Activated naive CD8-positive, alpha-beta T cell treated with anti-CD3 and anti-CD28 coated beads, Interleukin-2, amount 50 U/mL, for 16 hours (primary cell): ENCODE measurements around the gene QPCTL.
"Not testable (repeated sequence)": the region's sequence is repeated elsewhere in the genome, so short reads cannot be mapped to it uniquely, and the experiment has no call there.

ENCODE experiments used
- DNase-seq: peaks from one replicate; pipeline ENCODE4 v3.0.0-alpha.2; 2020; ENCODE audit warnings: low read depth, low spot score

The QPCTL gene

DNA sequence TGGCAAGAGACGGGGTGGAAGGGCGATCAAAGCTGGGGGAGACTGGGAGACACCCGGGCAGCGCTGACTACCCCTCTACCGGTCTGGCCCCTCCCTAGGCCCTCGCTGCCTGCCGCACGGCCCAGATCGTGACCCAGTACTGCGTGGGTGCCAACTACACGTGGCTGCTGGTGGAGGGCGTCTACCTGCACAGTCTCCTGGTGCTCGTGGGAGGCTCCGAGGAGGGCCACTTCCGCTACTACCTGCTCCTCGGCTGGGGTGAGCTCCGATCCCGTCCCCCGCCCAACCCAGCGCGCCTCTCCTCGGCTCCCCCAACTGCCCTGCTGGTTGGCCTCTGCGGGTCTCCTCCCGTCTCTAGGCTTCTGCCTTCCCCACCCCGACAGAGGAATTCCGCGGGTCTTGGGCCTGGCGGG is 15.6 kb upstream of the QPCTL start:
- DNase-seq: peak; percentile 21

DNA sequence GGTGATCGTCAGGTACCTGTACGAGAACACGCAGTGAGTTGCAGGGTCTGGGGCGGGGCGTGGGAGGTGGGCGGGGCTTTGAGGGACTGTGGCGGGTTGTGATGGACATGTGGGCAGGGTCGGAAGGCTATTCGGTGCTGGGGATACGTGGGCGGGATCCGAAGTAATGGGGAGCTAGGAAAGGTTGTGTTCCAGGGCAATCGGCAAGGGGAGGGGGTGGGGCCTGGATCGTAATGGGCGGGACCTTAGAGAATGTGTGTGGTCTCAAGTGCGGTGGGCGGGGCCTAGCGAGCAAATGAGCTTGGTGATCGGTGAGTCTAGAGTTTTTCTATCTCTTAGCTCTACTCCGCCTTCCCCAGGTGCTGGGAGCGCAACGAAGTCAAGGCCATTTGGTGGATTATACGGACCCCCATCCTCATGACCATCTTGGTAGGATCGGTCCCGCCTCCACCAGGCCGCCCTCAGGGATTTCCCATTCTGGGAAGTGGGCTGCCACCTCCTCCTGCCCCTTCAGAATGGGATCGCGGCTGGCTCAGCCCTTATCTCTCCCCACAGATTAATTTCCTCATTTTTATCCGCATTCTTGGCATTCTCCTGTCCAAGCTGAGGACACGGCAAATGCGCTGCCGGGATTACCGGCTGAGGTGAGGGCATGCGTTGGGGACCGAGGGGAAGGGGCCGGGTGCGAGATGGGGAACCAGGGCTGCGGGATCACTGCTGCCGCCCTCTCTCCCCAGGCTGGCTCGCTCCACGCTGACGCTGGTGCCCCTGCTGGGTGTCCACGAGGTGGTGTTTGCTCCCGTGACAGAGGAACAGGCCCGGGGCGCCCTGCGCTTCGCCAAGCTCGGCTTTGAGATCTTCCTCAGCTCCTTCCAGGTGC is 14.9 kb upstream of the QPCTL start:
- peak; percentile 71 for DNase-seq

DNA sequence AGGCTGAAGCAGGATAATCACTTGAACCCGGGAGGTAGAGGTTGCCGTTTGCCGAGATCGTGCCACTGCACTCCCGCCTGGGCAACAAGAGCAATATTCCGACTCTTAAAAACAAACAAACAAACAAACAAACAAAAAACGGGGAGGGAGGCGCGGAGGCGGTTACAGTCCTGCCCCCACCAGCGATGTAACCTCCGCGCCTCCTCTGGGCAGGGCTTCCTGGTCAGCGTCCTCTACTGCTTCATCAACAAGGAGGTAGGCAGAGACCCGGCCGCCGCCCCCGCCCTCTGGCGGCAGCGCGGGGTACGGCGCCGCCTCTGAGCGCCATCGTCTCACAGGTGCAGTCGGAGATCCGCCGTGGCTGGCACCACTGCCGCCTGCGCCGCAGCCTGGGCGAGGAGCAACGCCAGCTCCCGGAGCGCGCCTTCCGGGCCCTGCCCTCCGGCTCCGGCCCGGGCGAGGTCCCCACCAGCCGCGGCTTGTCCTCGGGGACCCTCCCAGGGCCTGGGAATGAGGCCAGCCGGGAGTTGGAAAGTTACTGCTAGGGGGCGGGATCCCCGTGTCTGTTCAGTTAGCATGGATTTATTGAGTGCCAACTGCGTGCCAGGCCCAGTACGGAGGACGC is 11.0 kb upstream of the QPCTL start:
- DNase-seq: peak; percentile 54

DNA sequence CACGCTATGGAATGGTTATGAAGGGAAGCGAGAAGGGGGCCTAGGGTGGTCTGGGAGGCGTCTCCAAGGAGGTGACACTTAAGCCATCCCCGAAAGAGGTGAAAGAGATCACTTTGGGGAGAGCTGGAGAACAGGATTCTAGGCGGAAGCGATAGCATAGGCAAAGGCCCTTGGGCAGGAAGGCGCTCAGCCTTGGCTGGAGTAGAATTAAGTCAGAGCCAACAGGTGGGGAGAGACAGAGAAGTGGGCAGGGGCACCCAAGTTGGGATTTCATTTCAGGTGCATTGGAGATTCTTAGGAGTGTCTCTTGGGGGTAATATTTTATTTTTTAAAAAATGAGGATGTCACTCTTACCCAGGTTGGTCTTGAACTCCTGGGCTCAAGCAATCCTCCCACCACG is 10.3 kb upstream of the QPCTL start:
- no peak for DNase-seq

DNA sequence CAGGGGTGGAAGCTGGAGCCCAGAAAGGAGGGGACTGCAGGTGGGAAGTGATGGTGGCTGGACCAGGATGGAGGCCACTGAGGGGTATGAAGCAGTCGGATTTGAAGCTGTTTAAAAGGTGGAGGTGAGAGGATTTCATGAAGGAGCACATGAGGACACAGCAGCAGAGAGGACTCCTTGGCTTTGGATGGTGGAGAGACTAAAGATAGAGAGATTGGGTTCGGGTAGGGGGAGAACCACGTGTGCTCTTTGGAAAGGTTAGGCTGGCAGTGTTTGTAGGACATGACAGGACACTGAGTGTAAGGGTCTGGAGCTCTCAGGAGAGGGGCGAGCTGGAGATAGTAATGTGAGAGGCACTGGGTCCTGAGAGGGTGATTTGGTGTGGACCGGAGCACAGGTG is 9.6 kb upstream of the QPCTL start:
- no peak for DNase-seq

DNA sequence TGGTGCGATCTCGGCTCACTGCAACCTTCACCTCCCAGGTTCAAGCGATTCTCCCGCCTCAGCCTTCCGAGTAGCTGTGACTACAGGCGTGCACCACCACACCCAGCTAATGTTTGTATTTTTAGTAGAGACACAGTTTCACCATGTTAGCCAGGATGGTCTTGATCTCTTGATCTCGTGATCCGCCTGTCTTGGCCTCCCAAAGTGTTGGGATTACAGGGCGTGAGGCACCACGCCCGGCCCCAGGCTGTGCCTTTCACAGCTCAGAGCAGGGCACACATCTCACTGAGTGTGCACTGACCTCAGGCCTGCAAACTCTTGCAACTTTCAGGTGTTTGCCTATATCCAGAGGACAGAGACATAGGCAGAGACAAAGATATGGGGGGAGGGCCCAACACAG is 7.4 kb upstream of the QPCTL start:
- not testable (repeated sequence) for DNase-seq

DNA sequence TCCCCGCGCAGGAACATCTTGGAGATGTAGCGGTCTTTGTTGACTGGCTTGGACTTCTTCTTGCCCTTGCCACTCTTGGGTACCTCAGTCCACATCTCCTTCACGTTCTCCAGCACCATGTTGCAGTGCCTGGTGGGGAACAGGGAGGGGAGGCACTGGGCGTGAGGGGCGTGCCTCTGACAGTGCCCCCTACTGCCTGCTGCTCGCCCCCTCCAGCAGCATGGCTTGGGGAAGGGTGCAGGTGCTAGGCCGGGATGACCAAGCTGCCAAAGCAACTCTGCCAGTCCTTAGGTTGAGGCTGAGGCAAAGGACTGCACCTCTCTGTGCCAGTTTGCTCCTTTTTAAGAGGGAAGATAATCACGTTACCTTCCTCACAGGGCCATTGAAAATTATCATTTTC is 4.9 kb upstream of the QPCTL start:
- no peak for DNase-seq

DNA sequence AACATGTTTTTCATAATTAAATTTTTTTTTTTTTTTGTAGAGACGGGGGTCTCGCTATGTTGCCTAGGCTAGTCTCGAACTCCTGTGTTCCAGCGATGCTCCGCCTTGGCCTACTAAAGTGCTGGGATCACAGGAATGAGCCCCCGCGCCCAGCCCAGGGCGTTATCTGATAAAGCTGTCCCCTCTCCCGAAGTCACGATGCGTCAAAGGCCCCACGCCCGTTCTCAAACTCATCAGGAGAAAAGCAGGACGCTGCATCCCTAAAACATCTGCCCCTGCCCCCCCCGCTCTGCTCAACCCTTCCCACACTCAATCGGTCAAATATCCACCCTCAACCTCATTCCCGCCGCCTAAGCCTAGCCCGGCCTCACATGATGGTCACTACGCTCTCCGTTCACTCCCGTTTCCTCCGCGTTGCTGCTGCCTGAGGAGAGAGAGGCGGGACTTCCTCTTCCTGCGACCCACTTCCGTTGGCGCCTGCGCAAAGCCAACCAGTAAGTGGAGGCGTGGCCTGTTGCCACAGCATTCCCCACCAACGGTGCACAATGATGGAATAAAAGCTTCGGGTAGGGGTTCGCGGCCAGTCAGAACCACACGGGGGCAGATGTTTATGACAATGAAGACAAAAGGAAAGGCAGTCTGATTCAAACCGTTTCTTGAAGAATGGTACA is 815 bp upstream of the QPCTL start, which contains the start of gene SNRPD2:
Gene SNRPD2 (minus strand): TSS at position 438 of the 671 bp plus-strand sequence. CDS start 65 bp downstream, at position 373.
- DNase-seq: peak; percentile 79

DNA sequence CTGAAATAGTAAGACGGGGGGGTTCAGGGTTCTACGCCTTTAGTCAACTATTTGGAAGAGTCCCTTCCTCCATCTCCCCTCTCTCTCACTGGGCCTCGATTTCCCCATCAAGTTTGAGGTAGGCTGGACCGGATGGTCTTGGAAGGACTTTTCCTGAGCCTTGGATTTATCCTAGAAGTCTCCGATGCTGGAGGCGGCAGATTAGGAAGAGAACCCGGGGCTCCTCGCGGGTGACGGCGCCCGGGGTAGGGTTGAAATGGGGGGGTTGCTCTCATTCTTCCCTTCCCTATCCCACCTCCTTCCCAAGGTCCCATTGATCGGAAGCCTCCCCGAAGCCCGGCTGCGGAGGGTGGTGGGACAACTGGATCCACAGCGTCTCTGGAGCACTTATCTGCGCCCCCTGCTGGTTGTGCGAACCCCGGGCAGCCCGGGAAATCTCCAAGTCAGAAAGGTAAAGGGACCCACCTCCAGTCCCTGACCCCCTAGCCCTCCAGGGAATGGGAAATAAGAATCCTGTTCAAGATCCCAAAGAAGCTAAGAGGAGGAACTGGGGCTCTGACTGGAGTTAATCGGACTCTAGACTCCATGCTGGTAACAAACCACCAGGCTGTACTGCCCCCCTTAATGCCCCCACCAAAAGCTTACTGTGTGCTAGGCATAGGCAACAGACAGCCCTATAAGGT is 781 bp downstream of the QPCTL start:
- DNase-seq: peak; percentile 65

DNA sequence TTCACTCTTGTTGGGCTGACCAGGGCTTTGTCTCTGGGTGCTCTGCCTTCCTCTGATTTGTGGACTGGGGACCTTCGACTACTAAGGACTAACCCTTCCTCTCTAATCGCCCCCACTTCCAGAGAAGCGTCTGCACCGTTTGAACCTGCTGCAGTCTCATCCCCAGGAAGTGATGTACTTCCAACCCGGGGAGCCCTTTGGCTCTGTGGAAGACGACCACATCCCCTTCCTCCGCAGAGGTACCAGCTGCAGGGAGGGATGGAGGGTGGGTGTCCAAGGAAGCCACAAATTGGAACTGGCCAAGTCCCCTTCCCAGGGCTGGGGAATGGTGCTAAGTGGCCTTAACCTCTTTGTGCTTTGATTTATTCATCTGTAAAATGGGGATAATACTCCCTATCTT is 9.2 kb downstream of the QPCTL start:
- no peak for DNase-seq

DNA sequence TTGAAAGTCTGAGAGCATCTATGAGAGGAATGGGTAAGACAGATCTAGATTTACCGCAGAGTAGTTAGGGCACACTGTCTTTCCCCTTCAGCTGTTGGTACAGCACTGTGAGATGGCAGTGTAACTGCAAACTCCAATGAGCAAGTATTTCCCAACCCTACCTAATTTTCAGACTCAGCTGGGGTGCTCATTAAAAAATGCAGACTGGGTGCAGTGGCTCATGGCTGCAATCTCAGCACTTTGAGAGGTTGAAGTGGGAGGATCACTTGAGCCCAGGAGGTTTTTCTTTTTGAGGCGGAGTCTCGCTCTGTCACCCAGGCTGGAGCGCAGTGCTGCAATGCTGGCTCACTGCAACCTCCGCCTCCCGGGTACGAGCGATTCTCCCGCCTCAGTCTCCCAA is 12.6 kb downstream of the QPCTL start:
- no peak for DNase-seq

DNA sequence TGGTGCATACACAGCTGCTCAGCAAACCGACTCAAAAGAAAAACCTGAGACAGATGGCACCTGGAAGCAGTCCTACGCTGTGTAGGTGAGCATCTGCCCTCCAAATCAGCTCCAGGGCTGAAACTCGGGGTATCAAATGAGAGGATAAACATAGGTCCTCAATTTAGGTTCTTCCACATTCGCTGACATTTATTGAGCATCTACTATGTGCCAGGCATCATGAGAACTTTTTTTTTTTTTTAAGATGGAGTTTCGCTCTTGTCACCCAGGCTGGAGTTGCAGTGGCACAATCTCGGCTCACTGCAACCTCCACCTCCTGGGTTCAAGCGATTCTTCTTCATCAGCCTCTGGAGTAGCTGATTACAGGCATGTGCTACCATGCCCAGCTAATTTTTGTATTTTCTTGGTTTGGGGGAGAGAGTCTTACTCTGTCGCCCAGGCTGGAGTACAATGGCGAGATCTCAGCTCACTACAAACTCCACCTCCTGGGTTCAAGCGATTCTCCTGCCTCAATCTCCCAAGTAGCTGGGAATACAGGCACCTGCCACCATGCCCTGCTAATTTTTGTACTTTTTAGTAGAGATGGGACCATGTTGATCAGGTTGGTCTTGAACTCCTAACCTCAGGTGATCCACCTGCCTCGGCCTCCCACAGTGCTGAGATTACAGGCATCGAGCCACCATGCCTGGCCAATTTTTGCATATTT is 13.4 kb downstream of the QPCTL start:
- no peak for DNase-seq

DNA sequence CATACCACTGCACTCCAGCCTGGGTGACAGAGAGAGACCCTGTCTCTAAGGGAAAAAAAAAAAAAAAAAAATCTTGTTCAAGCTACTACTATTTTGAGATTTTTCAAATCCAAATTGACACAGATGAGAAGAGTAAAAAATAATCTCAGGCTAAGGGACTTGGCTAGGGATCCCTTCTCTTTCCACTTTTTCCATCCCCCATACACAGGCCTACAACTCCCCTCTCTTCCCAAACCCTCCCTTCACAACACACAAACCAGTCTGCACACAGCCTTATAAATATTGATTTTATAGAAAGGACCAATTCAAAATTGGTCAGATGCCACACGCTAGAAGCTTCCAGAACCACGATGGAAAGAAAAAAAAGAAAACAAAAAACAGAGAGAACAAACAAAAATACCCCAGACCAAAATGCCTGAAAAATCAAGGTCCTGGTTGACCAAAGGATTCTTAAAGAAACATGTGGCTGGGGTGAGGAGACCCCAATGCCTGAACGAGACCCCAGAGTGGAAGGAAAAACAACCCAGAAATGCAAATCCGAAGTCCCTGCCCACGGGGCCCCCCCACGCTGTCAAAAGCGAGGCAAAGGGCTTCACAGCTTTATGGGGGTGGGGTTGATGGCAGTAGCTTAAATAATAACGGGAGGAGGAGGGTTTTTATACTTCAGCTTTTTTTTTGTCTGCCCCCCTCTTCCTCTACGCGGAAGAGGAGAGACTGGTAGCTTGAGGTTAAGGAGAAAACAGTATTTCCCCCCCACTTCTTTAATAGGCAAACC is 18.1 kb downstream of the QPCTL start:
- DNase-seq: no peak

DNA sequence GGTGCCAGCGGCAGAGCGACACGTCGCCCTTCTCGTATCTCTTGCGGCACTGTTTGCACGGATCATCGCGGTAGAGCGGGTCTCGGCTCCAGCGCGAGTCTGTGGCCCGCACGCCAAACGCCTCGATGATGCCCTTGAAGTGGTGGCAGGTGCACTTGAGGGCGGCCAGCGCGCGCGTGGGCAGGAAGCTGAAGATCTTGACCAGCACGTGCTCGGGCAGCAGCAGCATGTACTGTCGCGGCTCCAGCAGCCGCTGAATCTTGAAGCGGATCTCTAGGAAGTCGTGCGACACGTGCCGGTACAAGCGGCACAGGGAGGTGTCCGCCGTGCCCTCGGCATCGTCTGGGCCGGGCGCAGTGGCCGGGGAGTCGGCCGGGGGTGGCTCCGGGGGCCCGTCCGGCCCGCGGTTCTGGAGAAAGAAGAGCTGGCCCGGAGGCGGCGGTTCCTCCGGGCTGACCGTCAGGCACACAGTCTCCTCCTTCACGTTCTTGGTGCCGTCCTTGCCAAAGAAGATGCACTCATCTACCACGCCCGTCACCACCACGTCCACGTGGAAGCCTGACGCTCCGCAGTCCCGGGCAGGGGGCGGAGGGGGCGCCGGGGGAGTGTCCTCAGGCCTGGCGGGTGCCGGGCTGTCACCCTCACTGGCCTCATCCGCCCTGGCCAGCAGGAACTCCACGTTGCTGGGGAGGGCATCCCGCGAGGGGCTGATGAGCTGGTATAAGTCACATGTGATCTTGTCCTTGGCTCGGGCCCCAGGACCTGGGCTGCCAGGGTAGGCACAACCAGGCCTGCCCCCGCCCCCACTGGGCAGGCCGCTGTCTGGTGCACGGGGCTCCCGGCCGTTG is 19.6 kb downstream of the QPCTL start:
- DNase-seq: no peak

DNA sequence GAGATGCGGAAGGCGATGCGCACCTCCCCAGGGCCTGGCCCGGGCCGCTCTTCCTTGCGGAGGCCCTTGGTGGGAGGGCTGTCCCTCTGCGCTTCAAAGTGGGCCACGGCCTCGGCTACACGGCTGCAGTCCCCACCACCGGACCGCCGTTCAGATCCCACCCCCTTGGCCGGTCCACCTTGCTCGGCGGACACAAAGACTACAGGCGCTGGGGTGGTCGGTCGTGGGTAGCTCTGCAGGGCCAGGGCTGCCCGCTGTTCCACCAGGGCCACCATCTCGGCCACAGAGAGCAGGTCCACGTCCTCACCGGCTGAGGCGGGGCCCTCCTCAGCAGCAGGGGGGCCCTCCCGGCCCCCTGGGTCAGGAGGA is 20.2 kb downstream of the QPCTL start:
- no peak for DNase-seq

DNA sequence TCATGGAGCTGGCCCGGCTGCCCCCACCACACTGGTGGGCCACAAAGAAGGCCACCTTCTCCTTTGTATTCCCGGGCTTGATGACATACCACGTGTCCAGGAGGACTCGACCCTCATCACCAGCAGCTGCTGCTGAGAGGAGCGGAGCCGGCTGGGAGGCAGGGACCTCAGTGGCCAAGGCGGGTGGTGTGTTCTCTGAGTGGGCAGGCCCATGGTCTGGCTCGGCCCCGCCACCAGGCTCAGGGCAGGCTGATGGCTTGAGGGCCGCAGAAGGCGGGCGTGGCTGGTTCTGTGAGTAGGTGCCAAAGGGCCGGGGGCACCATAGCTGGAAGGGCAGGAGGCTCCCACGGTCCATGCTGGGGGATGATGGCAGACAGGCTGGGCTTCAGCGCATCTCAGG is 20.7 kb downstream of the QPCTL start:
- no peak for DNase-seq

DNA sequence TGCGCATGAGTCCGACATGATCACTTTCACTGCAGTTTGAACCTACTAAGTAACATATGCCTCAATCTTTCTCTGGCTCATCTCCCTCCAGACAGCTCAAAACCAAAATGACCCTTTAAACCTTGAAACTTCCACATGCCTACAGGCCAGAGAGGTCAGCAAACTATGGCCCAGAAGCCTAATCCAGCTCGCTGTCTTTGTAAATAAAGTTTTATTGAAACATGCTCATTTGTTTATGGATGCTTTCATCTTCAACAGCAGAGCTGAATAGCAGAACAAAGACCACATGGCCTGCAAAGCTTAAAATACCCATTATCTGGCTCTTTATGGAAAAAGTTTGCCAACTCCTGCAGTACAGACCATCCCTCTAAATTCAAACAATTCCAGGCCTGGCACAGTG is 22.7 kb downstream of the QPCTL start:
- no peak for DNase-seq

DNA sequence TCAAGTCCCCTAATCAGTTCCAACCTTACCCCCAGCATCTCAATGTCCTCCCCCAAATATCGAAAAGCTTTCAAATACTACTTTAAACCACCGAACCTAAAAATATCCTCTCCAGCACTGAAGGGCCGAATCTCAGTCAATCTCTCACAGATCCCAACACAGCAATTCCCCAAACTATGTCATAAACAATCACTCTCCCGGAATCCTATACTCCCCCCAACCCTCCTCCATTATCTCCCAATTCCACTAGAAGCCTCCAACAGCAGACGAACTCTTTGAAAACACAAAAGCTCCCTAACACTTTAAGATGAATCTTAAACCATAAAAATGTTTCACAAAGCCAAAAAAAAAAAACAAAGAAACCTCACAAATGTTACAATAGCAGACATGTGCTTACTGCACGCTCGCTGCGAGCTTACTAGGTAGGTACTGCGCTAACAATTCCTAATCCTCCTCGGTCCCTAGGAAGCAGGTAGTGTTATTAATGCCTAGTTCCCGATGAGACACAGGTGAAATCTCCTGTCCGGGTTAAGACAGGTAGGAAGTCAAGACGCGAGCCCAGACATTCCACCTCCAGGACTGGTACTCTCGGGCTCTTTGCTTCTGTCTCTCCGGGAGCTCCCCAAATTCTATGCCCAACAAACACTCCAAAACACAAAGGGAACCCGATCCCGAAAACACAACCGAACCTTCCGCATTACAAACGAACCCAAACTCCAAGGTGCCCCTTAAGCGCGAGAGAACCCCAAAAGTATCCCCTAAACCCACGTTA is 24.1 kb downstream of the QPCTL start:
- no peak for DNase-seq
